Measurements from ENCODE around the gene RUNX2.

DNA sequence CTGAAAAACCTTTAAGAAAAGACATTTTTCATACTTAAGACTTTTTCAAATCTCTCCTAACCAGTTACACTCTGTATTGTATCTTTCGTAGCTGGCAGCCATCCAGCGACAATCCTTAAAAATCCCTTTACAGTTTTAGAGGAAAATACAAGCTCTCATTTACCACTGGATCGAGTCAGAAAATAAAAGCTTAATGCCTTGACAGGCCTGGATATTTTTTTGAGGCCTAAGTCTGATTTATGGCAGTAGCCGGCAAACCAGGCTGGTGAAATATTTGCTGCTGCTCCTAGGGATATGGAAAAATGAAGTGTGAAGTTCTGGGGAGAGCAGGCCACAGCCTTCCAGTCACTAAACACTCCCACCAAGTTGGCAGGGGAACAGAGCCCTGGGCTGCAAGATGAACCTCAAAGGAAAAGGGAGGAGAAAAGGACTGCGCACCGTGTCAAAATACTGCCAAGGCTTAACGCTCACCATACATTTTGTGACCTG is 262.6 kb downstream of the RUNX2 start:
- TF ChIP-seq CTCF (IDR thresholded peaks at IDR 0.05) (no peak), POLR2AphosphoS5 (IDR thresholded peaks at IDR 0.05) (no peak)

All from breast epithelium (tissue), 3 donors.